OCI-LY3 (cell line): Measurements from ENCODE around the gene GFI1B.

Experiments used
- EZH2phosphoT487 ChIP-seq: fragments of 200-600 bp; shearing (Covaris generic); IDR thresholded peaks from 2 replicates; pipeline ENCODE4 v1.6.1; 2018; ENCODE audit warnings: antibody characterized with exemption, mixed run types, low read depth
- TF ChIP-seq, protein P1 (sequence below): fragments of 200-600, 300-600 bp; sonication (generic); IDR thresholded peaks from 2 replicates; pipeline ENCODE4 v1.5.1; 2014; ENCODE audit warnings: antibody characterized with exemption, low read length, low read depth

DNA sequence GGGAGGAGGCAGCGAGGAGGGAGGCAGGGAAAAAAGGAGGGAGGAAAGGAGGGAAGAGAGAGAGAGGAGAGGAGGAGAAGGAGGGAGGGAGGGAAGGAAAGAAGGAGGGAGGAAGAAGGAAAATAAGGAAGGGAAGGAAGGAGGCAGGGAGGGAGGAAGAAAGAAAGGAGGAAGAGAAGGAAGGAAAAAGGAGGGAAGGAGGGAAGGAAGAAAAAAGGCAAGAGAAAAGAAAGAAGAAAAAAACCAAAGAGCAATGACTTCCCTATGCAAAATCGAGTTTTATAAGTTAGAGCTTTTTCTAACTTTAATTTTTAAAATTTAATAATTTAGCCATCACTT lies 413 bp upstream of the GFI1B start:
- TF ChIP-seq, protein P1, sequence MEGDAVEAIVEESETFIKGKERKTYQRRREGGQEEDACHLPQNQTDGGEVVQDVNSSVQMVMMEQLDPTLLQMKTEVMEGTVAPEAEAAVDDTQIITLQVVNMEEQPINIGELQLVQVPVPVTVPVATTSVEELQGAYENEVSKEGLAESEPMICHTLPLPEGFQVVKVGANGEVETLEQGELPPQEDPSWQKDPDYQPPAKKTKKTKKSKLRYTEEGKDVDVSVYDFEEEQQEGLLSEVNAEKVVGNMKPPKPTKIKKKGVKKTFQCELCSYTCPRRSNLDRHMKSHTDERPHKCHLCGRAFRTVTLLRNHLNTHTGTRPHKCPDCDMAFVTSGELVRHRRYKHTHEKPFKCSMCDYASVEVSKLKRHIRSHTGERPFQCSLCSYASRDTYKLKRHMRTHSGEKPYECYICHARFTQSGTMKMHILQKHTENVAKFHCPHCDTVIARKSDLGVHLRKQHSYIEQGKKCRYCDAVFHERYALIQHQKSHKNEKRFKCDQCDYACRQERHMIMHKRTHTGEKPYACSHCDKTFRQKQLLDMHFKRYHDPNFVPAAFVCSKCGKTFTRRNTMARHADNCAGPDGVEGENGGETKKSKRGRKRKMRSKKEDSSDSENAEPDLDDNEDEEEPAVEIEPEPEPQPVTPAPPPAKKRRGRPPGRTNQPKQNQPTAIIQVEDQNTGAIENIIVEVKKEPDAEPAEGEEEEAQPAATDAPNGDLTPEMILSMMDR, result no peak
- TF ChIP-seq EZH2phosphoT487, result no peak
